Measurements from ENCODE around the gene CLCN6.

Gene CLCN6

GRCh38 chr1:11828511-11828910 is 22.5 kb downstream of the CLCN6 start:
- H3K9me3 Mint-ChIP-seq = no peaks in the 10 kb centered on the region
- no peak for DNase-seq
- H3K27ac Mint-ChIP-seq = peak overlapping the region in 1 of 2 donors; percentile 84
- no peak overlapping the region for H3K4me3 Mint-ChIP-seq
- no peak for ATAC-seq
- no peaks in the 10 kb centered on the region for H3K4me1 Mint-ChIP-seq
- H3K27me3 Mint-ChIP-seq = no peaks in the 10 kb centered on the region

DNA sequence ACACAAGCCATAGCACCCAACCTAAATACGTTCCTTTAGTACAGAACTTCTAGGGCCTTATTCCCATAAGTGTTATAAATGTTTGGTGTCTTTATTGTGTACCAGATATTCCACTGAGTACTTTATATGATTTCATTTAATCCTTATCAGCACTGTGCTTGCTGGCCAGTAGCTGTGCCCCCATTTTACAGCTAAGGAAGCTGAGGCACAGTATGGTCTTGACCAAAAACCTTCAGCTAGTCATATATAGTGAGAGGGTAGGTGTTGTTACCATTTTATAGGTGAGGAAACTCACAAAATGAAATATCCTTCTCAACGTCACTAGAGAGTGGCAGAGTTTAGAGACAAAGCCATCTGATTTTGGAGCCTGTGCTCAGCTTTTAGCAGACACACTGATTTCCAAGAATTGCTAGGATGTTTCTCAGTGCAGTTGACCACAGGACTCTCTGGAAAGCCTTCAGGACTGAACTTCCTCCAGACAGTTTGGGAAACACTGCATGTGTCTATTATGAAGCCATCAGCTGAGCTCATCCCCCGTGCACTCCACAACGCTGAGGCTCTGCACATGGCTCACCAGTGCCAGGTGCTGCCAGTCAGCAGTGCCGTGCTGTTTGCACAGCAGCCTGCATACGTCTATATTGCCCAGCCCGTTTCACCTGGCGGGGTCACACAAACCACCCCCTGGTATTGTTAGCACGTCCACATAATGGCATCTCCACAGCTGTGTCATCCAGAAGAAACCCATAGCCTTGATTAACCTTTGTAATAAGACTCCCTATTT is 26.1 kb downstream of the CLCN6 start:
- Mint-ChIP-seq H3K4me3 (no peak overlapping the region), H3K27ac (no peak overlapping the region), H3K4me1 (no peaks in the 10 kb centered on the region), H3K9me3 (no peaks in the 10 kb centered on the region), H3K27me3 (no peaks in the 10 kb centered on the region)
- ATAC-seq (no peak), DNase-seq (no peak)

GRCh38 chr1:11833497-11833896 is 27.5 kb downstream of the CLCN6 start:
- no peaks in the 10 kb centered on the region for H3K4me1 Mint-ChIP-seq
- H3K27ac Mint-ChIP-seq = peak overlapping the region in 1 of 2 donors; percentile 54
- ATAC-seq (no peak), DNase-seq (no peak)
- H3K4me3 Mint-ChIP-seq = no peak overlapping the region
- H3K27me3 Mint-ChIP-seq = no peaks in the 10 kb centered on the region
- H3K9me3 Mint-ChIP-seq = no peaks in the 10 kb centered on the region

DNA sequence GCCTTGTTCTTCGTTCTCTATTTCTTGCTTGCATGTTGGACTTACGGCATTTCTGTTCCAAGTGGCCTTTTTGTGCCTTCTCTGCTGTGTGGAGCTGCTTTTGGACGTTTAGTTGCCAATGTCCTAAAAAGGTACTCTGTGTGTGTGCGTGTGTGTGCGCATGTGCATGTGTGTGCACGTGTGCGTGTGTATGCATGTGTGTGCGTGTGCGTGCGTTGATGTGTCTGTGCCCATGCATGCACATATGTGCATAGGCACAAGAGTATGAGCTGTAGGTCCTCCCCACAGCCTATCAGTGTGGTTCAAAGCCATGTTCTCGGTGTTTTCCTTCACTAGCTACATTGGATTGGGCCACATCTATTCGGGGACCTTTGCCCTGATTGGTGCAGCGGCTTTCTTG is 27.9 kb downstream of the CLCN6 start:
- Mint-ChIP-seq H3K4me1 (no peaks in the 10 kb centered on the region), H3K4me3 (no peak overlapping the region), H3K27ac (no peak overlapping the region), H3K9me3 (no peaks in the 10 kb centered on the region), H3K27me3 (no peaks in the 10 kb centered on the region)
- ATAC-seq (no peak), DNase-seq (no peak)

DNA sequence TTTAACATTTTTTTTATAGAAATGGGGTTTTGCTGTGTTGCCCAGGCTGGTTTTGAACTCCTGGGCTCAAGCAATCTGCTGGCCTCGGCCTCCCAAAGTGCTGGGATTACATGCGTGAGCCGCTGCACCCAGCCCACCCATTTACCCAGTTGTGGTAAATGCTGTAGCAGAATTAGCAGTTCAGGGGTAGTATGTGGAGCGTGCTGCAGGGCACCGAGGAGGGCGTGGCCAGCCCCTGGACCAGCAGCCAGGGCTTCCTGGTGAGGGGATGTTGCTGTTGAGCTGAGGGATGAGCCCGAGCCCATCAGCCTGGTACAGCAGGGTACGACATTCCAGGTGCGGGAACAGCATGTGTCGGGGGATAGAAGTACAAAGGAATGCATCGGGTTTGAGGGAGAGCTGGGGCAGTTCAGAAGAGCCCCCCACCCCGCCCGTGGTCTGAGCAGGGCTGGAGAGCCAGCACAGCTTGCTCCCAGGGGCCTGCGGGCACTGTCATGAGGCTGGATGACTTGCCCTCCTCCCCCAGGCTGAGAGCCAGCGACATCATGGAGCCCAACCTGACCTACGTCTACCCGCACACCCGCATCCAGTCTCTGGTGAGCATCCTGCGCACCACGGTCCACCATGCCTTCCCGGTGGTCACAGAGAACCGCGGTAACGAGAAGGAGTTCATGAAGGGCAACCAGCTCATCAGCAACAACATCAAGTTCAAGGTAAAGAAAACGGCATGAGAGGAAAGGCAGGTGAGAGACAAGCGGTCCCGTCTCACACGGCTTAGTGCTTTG is 29.6 kb downstream of the CLCN6 start:
- Mint-ChIP-seq H3K27ac (no peak overlapping the region), H3K4me3 (no peak overlapping the region), H3K4me1 (no peaks in the 10 kb centered on the region), H3K27me3 (no peaks in the 10 kb centered on the region), H3K9me3 (no peaks in the 10 kb centered on the region)
- ATAC-seq = no peak
- no peak for DNase-seq

DNA sequence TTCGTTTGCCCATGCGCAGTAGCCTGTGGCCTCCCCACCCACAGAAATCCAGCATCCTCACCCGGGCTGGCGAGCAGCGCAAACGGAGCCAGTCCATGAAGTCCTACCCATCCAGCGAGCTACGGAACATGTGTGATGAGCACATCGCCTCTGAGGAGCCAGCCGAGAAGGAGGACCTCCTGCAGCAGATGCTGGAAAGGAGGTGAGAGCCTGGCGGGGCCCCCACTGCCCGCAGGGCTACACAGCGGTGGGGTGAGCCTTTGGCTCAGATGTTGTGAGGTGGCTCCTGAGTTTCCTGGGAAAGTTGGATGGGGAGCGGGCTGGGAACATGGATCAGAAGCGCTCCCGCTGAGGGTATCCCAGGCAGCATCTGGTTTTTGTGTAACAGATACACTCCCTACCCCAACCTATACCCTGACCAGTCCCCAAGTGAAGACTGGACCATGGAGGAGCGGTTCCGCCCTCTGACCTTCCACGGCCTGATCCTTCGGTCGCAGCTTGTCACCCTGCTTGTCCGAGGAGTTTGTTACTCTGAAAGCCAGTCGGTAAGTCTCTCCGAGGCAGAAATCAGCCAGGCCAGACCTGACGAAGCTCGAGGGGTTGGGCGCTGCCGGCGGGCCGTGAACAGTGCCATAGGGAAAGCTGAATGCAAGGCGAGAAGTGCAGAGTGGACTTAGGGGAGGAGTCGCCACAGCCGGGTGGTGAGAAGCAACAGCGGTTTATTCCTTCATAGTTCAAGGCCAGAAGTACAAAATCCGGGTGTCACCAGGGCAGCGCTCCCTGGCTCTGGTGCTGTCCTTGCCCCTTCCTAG is 31.2 kb downstream of the CLCN6 start:
- Mint-ChIP-seq H3K4me1 (no peaks in the 10 kb centered on the region), H3K27me3 (no peaks in the 10 kb centered on the region), H3K9me3 (no peaks in the 10 kb centered on the region), H3K4me3 (no peak overlapping the region), H3K27ac (no peak overlapping the region)
- no peak for ATAC-seq
- DNase-seq = no peak

GRCh38 chr1:11837767-11838348 is 31.9 kb downstream of the CLCN6 start:
- DNase-seq = no peak
- no peak overlapping the region for H3K4me3 Mint-ChIP-seq
- H3K4me1 Mint-ChIP-seq = no peaks in the 10 kb centered on the region
- H3K9me3 Mint-ChIP-seq = no peaks in the 10 kb centered on the region
- no peak for ATAC-seq
- H3K27ac Mint-ChIP-seq = no peak overlapping the region
- no peaks in the 10 kb centered on the region for H3K27me3 Mint-ChIP-seq

- ATAC-seq (peak; percentile 92), DNase-seq (peak; percentile 71 to 74)
- Mint-ChIP-seq H3K27ac (no peak overlapping the region), H3K9me3 (no peaks in the 10 kb centered on the region), H3K27me3 (no peaks in the 10 kb centered on the region), H3K4me1 (no peaks in the 10 kb centered on the region), H3K4me3 (no peak overlapping the region)
Measured at GRCh38 chr1:11838349-11839272, 32.6 kb downstream of the CLCN6 start.

DNA sequence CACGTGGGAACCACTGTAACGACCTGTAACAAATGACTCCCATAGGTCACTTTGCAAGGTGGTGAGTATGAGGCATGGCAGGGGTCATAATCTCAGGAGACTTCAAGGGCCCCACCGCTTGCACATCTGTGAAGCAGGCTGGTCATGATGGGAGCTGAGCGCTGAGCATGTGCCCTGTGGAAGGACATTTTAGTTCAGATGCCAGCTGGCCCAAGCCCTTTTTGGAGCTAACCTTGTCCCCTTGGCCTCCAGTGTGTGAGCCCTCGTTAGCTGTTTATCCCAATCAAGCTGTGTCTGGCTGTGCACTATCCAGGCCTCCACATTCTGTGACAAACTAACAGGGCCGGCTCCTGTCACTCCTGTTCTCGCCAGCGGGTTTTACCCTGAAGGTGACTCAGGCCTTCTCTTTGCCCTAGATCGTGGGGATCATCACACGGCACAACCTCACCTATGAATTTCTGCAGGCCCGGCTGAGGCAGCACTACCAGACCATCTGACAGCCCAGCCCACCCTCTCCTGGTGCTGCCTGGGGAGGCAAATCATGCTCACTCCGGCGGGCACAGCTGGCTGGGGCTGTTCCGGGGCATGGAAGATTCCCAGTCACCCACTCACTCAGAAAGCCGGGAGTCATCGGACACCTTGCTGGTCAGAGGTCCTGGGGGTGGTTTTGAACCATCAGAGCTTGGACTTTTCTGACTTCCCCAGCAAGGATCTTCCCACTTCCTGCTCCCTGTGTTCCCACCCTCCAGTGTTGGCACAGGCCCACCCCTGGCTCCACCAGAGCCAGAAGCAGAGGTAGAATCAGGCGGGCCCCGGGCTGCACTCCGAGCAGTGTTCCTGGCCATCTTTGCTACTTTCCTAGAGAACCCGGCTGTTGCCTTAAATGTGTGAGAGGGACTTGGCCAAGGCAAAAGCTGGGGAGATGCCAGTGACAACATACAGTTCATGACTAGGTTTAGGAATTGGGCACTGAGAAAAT is 34.0 kb downstream of the CLCN6 start:
- Mint-ChIP-seq H3K4me1 (no peaks in the 10 kb centered on the region), H3K9me3 (no peaks in the 10 kb centered on the region), H3K4me3 (no peak overlapping the region), H3K27me3 (no peaks in the 10 kb centered on the region), H3K27ac (no peak overlapping the region)
- no peak for DNase-seq
- ATAC-seq = no peak

DNA sequence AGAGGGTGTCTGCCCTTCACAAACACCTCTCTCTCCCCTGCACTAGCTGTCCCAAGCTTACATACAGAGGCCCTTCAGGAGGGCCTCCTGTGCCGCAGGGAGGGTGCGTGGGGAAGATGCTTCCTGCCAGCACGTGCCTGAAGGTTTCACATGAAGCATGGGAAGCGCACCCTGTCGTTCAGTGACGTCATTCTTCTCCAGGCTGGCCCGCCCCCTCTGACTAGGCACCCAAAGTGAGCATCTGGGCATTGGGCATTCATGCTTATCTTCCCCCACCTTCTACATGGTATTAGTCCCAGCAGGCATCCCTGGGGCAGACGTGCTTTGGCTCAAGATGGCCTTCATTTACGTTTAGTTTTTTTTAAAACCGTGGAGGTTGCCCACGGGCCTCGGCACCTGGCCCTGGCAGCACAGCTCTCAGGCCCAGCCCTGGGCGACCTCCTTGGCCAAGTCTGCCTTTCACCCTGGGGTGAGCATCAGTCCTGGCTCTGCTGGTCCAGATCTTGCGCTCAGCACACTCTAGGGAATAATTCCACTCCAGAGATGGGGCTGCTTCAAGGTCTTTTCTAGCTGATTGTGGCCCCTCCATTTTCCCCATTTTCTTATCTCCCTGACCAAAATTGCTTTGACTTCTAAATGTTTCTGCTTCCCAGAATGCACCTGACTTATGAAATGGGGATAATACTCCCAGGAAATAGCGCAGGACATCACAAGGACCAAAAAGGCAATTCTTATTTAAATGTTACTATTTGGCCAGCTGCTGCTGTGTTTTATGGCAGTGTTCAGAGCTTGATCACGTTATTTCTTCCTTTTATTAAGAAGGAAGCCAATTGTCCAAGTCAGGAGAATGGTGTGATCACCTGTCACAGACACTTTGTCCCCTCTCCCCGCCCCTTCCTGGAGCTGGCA is 35.5 kb downstream of the CLCN6 start:
- no peak for ATAC-seq
- Mint-ChIP-seq H3K27ac (no peak overlapping the region), H3K27me3 (no peaks in the 10 kb centered on the region)

GRCh38 chr1:11842154-11843041 is 36.4 kb downstream of the CLCN6 start:
- ATAC-seq (no peak), DNase-seq (no peak)
- Mint-ChIP-seq H3K9me3 (no peaks in the 10 kb centered on the region), H3K27me3 (no peaks in the 10 kb centered on the region), H3K27ac (no peak overlapping the region), H3K4me3 (no peak overlapping the region), H3K4me1 (no peaks in the 10 kb centered on the region)

More for the DNA sequence above, 35.5 kb downstream of the CLCN6 start:
- Mint-ChIP-seq H3K9me3 (no peaks in the 10 kb centered on the region), H3K4me1 (no peaks in the 10 kb centered on the region), H3K4me3 (no peak overlapping the region)
- no peak for DNase-seq

GRCh38 chr1:11845641-11846335 is 39.8 kb downstream of the CLCN6 start:
- no peak overlapping the region for H3K4me3 Mint-ChIP-seq

More at GRCh38 chr1:11845641-11846335, 39.8 kb downstream of the CLCN6 start:
- no peak overlapping the region for H3K27ac Mint-ChIP-seq
- no peaks in the 10 kb centered on the region for H3K27me3 Mint-ChIP-seq
- ATAC-seq (no peak), DNase-seq (no peak)
- H3K4me1 Mint-ChIP-seq = no peaks in the 10 kb centered on the region
- H3K9me3 Mint-ChIP-seq = no peaks in the 10 kb centered on the region

Measured in stimulated activated naive CD8-positive, alpha-beta T cell treated with anti-CD3 and anti-CD28 coated beads, Interleukin-15, amount 100 ng/mL, for 72 hours (primary cell).